Liver (tissue), 9 donors: ENCODE measurements around the gene SLC36A1. TPM values are rescaled to one million over a fixed set of nuclear protein-coding genes. Genes with fewer than 3 reads are reported as not detected.

ENCODE experiments used
- DNase-seq: peaks from one replicate; pipeline ENCODE4 v3.0.0-alpha.2; 2017; ENCODE audit warnings: low spot score
- H3K27ac ChIP-seq, 2 donors: one replicate each; pipeline ENCODE4 v1.7.0; 2013; ENCODE audit warnings: inconsistent platforms in 2 of 2, low read length in 2 of 2, control low read depth in 1 of 2, low read depth in 1 of 2, mild to moderate bottlenecking in 1 of 2
- H3K27me3 ChIP-seq, 4 donors: one replicate each; pipeline versions ENCODE4 v1.6.1 to v1.7.0; 2013; ENCODE audit warnings: low read length in 3 of 4, inconsistent platforms in 1 of 4, mild to moderate bottlenecking in 1 of 4, moderate library complexity in 1 of 4; ENCODE audit not compliant: control insufficient read depth in 4 of 4, insufficient read depth in 4 of 4
- H3K36me3 ChIP-seq, 4 donors: one replicate each; pipeline versions ENCODE4 v1.6.1 to v1.7.0; 2013; ENCODE audit warnings: low read length in 3 of 4, mild to moderate bottlenecking in 3 of 4, low read depth in 1 of 4, moderate library complexity in 1 of 4; ENCODE audit not compliant: control insufficient read depth in 4 of 4, insufficient read depth in 3 of 4
- H3K4me1 ChIP-seq, 4 donors: one replicate each; pipeline versions ENCODE4 v1.6.1 to v1.7.0; 2013; ENCODE audit warnings: low read length in 3 of 4, mild to moderate bottlenecking in 3 of 4, moderate library complexity in 1 of 4; ENCODE audit not compliant: control insufficient read depth in 4 of 4, insufficient read depth in 4 of 4
- H3K4me3 ChIP-seq, 3 donors: one replicate each; pipeline versions ENCODE4 v1.6.1 to v1.7.0; 2013; ENCODE audit warnings: low read length in 3 of 3, control low read depth in 1 of 3, low read depth in 1 of 3, mild to moderate bottlenecking in 1 of 3
- H3K9ac ChIP-seq, 2 donors: one replicate each; pipeline ENCODE4 v1.7.0; 2013; ENCODE audit warnings: low read length in 2 of 2, mild to moderate bottlenecking in 2 of 2, moderate library complexity in 2 of 2, control low read depth in 1 of 2, low read depth in 1 of 2
- H3K9me3 ChIP-seq, 4 donors: one replicate each; pipeline versions ENCODE4 v1.6.1 to v1.7.0; 2013; ENCODE audit warnings: low read length in 3 of 4; ENCODE audit not compliant: control insufficient read depth in 4 of 4
- EGR1 ChIP-seq, 2 donors: IDR thresholded peaks; 2 replicates each; pipeline ENCODE4 v1.6.1; 2016 to 2018; ENCODE audit warnings: antibody characterized with exemption in 2 of 2, low read depth in 2 of 2
- FOXA1 ChIP-seq: IDR thresholded peaks from 2 replicates; pipeline ENCODE4 v1.6.1; 2016; ENCODE audit warnings: antibody characterized with exemption
- FOXA2 ChIP-seq: IDR thresholded peaks from 2 replicates; pipeline ENCODE4 v1.6.1; 2016; ENCODE audit warnings: antibody characterized with exemption
- HNF4A ChIP-seq, 2 donors: conservative IDR thresholded peaks; 2 replicates each; pipeline ENCODE4 v1.6.1; 2016; ENCODE audit warnings: antibody characterized with exemption in 2 of 2, mild to moderate bottlenecking in 2 of 2
- HNF4G ChIP-seq: IDR thresholded peaks from 2 replicates; pipeline ENCODE4 v1.6.1; 2016; ENCODE audit warnings: antibody characterized with exemption
- JUND ChIP-seq, 2 donors: IDR thresholded peaks; 2 replicates each; pipeline ENCODE4 v1.6.1; 2016; ENCODE audit warnings: antibody characterized with exemption in 2 of 2
- NR2F2 ChIP-seq: IDR thresholded peaks from 2 replicates; pipeline ENCODE4 v1.6.1; 2016; ENCODE audit warnings: antibody characterized with exemption
- RAD21 ChIP-seq, 2 donors: IDR thresholded peaks; 2 replicates each; pipeline ENCODE4 v1.6.1; 2016; ENCODE audit warnings: antibody characterized with exemption in 2 of 2, mild to moderate bottlenecking in 2 of 2
- RXRA ChIP-seq, 2 donors: IDR thresholded peaks; 2 replicates each; pipeline ENCODE4 v1.6.1; 2017 to 2018; ENCODE audit warnings: antibody characterized with exemption in 2 of 2, mild to moderate bottlenecking in 1 of 2
- SP1 ChIP-seq: IDR thresholded peaks from 2 replicates; pipeline ENCODE4 v1.6.1; 2018; ENCODE audit warnings: antibody characterized with exemption, mild to moderate bottlenecking
- TAF1 ChIP-seq: conservative IDR thresholded peaks from 2 replicates; pipeline ENCODE4 v1.6.1; 2016; ENCODE audit warnings: antibody characterized with exemption, mild to moderate bottlenecking
- YY1 ChIP-seq: IDR thresholded peaks from 2 replicates; pipeline ENCODE4 v1.6.1; 2016; ENCODE audit warnings: antibody characterized with exemption, mild to moderate bottlenecking
- WGBS: extraction: QIAGEN DNeasy Blood & Tissue Kit; methylation state at CpG from one replicate; pipeline ENCODE4 v1.1.7; 2013; 5-methylcytosine and 5-hydroxymethylcytosine counted together
- polyA plus RNA-seq, 2 donors: library from polyadenylated mRNA; stranded (reverse) in 1 of 2; unstranded in 1 of 2; fragments of 200-250 nt in 1 of 2; fragments of >200 nt in 1 of 2; fragmentation: Nextera tagmentation in 1 of 2; extraction: Ambion mirVana in 1 of 2; gene quantifications; one replicate each; pipeline versions ENCODE4 v1.2.1 to v1.2.3, GENCODE V29; 2013 to 2015
- total RNA-seq, 2 donors: library from RNA; depleted of rRNA; stranded (reverse); fragments of >200 nt; gene quantifications; one replicate each; pipeline ENCODE4 v1.2.3, GENCODE V29; 2014
- TF ChIP-seq, protein P1 (sequence below): IDR thresholded peaks from 2 replicates; pipeline ENCODE4 v1.6.1; 2016; ENCODE audit warnings: antibody characterized with exemption
- TF ChIP-seq, protein P2 (sequence below): IDR thresholded peaks from 2 replicates; pipeline ENCODE4 v1.6.1; 2016; ENCODE audit warnings: antibody characterized with exemption
- TF ChIP-seq, protein P3 (sequence below): IDR thresholded peaks from 2 replicates; pipeline ENCODE4 v1.6.1; 2016; ENCODE audit warnings: antibody characterized with exemption
- TF ChIP-seq, protein P4 (sequence below): IDR thresholded peaks from 2 replicates; pipeline ENCODE4 v1.6.1; 2016; ENCODE audit warnings: antibody characterized with exemption, mild to moderate bottlenecking
- TF ChIP-seq, protein P5 (sequence below): fragments of 150-350 bp; IDR thresholded peaks from 2 replicates; pipeline ENCODE4 v1.5.1; 2017; ENCODE audit warnings: improper control_type of control experiment, low read depth, low read length; ENCODE audit not compliant: missing input control
- donor health status: healthy.
- donor health status: healthy.
- donor health status: healthy.
- donor health status: healthy.
- donor health status: healthy.

SLC36A1 gene
- total and polyA plus RNA-seq, 4 donors = 1.6 to 18.8 (median 3.4) TPM

DNA sequence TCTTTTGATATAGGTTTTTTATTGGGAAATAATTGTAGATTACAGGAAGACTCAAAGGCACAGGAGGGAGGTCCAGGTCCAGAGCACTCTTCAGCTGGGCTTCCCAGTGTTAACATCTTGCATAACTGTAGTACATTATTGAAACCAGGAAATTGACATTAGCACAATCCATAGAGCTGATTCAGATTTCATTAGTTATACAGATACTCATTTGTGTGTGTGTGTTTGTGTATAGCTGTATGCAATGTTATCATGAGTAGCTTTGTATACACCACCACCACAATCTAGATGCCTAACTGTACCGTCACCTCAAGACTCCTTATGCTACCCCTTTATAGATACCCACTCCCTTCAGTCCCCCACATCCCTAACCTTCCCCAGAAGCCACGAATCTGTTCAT is 47.9 kb downstream of the SLC36A1 start:
- Histone ChIP-seq H3K9ac (no peak overlapping the region), H3K27ac (no peak overlapping the region), H3K4me3 (no peak overlapping the region), H3K36me3 (no peaks in the 10 kb centered on the region), H3K4me1 (no peaks in the 10 kb centered on the region), H3K27me3 (no peaks in the 10 kb centered on the region), H3K9me3 (no peaks in the 10 kb centered on the region)
- TF ChIP-seq, protein P1, sequence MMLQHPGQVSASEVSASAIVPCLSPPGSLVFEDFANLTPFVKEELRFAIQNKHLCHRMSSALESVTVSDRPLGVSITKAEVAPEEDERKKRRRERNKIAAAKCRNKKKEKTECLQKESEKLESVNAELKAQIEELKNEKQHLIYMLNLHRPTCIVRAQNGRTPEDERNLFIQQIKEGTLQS = no peak
- TF ChIP-seq FOXA2 (no peak), RXRA (IDR thresholded peaks at IDR 0.05) (no peak), NR2F2 (no peak), EGR1 (IDR thresholded peaks at IDR 0.05; ENCODE audit: low read depth in 2 of 2) (no peak), JUND (IDR thresholded peaks at IDR 0.05) (no peak), YY1 (no peak), RAD21 (IDR thresholded peaks at IDR 0.05) (no peak), HNF4G (no peak), TAF1 (no peak), SP1 (no peak)
- TF ChIP-seq, protein P2, sequence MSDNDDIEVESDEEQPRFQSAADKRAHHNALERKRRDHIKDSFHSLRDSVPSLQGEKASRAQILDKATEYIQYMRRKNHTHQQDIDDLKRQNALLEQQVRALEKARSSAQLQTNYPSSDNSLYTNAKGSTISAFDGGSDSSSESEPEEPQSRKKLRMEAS = no peak
- TF ChIP-seq, protein P3, sequence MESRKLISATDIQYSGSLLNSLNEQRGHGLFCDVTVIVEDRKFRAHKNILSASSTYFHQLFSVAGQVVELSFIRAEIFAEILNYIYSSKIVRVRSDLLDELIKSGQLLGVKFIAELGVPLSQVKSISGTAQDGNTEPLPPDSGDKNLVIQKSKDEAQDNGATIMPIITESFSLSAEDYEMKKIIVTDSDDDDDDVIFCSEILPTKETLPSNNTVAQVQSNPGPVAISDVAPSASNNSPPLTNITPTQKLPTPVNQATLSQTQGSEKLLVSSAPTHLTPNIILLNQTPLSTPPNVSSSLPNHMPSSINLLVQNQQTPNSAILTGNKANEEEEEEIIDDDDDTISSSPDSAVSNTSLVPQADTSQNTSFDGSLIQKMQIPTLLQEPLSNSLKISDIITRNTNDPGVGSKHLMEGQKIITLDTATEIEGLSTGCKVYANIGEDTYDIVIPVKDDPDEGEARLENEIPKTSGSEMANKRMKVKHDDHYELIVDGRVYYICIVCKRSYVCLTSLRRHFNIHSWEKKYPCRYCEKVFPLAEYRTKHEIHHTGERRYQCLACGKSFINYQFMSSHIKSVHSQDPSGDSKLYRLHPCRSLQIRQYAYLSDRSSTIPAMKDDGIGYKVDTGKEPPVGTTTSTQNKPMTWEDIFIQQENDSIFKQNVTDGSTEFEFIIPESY = no peak
- WGBS = 84% methylated on average over 2 of the region's 2 CpGs
- DNase-seq = no peak

DNA sequence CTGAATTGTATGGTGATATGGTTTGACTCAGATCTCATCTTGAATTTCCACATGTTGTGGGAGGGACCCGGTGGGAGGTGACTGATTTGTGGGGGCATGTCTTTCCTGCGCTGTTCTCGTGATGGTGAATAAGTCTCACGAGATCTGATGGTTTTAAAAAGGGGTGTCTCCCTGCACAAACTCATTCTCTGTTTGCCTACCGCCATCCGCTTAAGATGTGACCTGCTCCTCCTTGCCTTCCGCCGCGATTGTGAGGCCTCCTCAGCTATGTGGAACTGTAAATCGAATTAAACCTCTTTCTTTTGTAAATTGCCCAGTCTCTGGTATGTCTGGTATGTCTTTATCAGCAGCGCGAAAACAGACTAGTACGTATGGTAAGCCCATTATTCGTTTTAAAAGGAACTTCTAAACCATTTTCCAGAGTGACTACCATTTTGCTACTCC is 48.7 kb downstream of the SLC36A1 start:
- TF ChIP-seq TAF1 (no peak), FOXA1 (no peak), EGR1 (IDR thresholded peaks at IDR 0.05; ENCODE audit: low read depth in 2 of 2) (no peak), RXRA (IDR thresholded peaks at IDR 0.05) (no peak), RAD21 (IDR thresholded peaks at IDR 0.05) (no peak), YY1 (no peak), HNF4A (conservative IDR thresholded peaks at IDR 0.05) (no peak), FOXA2 (no peak), SP1 (no peak), NR2F2 (no peak)
- TF ChIP-seq, protein P4, sequence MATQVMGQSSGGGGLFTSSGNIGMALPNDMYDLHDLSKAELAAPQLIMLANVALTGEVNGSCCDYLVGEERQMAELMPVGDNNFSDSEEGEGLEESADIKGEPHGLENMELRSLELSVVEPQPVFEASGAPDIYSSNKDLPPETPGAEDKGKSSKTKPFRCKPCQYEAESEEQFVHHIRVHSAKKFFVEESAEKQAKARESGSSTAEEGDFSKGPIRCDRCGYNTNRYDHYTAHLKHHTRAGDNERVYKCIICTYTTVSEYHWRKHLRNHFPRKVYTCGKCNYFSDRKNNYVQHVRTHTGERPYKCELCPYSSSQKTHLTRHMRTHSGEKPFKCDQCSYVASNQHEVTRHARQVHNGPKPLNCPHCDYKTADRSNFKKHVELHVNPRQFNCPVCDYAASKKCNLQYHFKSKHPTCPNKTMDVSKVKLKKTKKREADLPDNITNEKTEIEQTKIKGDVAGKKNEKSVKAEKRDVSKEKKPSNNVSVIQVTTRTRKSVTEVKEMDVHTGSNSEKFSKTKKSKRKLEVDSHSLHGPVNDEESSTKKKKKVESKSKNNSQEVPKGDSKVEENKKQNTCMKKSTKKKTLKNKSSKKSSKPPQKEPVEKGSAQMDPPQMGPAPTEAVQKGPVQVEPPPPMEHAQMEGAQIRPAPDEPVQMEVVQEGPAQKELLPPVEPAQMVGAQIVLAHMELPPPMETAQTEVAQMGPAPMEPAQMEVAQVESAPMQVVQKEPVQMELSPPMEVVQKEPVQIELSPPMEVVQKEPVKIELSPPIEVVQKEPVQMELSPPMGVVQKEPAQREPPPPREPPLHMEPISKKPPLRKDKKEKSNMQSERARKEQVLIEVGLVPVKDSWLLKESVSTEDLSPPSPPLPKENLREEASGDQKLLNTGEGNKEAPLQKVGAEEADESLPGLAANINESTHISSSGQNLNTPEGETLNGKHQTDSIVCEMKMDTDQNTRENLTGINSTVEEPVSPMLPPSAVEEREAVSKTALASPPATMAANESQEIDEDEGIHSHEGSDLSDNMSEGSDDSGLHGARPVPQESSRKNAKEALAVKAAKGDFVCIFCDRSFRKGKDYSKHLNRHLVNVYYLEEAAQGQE = no peak
- TF ChIP-seq, protein P5, sequence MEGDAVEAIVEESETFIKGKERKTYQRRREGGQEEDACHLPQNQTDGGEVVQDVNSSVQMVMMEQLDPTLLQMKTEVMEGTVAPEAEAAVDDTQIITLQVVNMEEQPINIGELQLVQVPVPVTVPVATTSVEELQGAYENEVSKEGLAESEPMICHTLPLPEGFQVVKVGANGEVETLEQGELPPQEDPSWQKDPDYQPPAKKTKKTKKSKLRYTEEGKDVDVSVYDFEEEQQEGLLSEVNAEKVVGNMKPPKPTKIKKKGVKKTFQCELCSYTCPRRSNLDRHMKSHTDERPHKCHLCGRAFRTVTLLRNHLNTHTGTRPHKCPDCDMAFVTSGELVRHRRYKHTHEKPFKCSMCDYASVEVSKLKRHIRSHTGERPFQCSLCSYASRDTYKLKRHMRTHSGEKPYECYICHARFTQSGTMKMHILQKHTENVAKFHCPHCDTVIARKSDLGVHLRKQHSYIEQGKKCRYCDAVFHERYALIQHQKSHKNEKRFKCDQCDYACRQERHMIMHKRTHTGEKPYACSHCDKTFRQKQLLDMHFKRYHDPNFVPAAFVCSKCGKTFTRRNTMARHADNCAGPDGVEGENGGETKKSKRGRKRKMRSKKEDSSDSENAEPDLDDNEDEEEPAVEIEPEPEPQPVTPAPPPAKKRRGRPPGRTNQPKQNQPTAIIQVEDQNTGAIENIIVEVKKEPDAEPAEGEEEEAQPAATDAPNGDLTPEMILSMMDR = no peak
- TF ChIP-seq, protein P1 = no peak
- TF ChIP-seq, protein P3 = no peak
- TF ChIP-seq, protein P2 = no peak
- H3K4me3 ChIP-seq = no peak overlapping the region
- no peak overlapping the region for H3K9ac ChIP-seq
- no peaks in the 10 kb centered on the region for H3K4me1 ChIP-seq
- no peaks in the 10 kb centered on the region for H3K27me3 ChIP-seq
- no peak overlapping the region for H3K27ac ChIP-seq
- 83% methylated on average over 14 of the region's 14 CpGs for WGBS
- H3K9me3 ChIP-seq = no peaks in the 10 kb centered on the region
- no peak for DNase-seq
- H3K36me3 ChIP-seq = no peaks in the 10 kb centered on the region
